ENCODE results near the gene TERC. TPM values are rescaled to one million over a fixed set of nuclear protein-coding genes. Genes with fewer than 3 reads are reported as not detected.

Gene TERC
- total RNA-seq, 4 donors from 2014 or later: 33.2 to 61.7 (median 49.7) TPM

- no peaks in the 10 kb centered on the region for H3K36me3 ChIP-seq
- peak within 1 kb of the TSS; percentile 74 for H3K4me3 ChIP-seq
- H3K27me3 ChIP-seq: no peaks in the 10 kb centered on the region
- no peaks in the 10 kb centered on the region for H3K9me3 ChIP-seq
- DNase-seq (ENCODE audit: low spot score in 2 of 2): peak; percentile 83 to 89
- TF ChIP-seq EP300 (IDR thresholded peaks at IDR 0.05) (no peak), CTCF (IDR thresholded peaks at IDR 0.05) (no peak)
- peaks cover 12% of the 10 kb centered on the region for H3K4me1 ChIP-seq
- 4% methylated on average over 23 of the region's 51 CpGs for WGBS
- peak within 1 kb of the TSS; percentile 91 for H3K27ac ChIP-seq
These were observed 4.7 kb upstream of the TERC start, which contains the start of gene ACTRT3 for GRCh38 chr3:169769287-169770181. Gene ACTRT3, minus strand, starts transcription at chr3:169769561. Its CDS starts 41 bp downstream, at chr3:169769520.

- no peaks in the 10 kb centered on the region for H3K36me3 ChIP-seq
- peak overlapping the region; percentile 88 for H3K4me3 ChIP-seq
- no peaks in the 10 kb centered on the region for H3K27me3 ChIP-seq
- peaks cover 10% of the 10 kb centered on the region for H3K4me1 ChIP-seq
- TF ChIP-seq POLR2AphosphoS5 (IDR thresholded peaks at IDR 0.05) (peak in 1 of 3 donors; percentile 68), CTCF (IDR thresholded peaks at IDR 0.05) (no peak)
- peak; percentile 85 for DNase-seq (ENCODE audit: low spot score in 2 of 2)
- H3K9me3 ChIP-seq: no peaks in the 10 kb centered on the region
- H3K27ac ChIP-seq: peak overlapping the region; percentile 98
- 0% methylated on average over 19 of the region's 46 CpGs for WGBS
These were observed 463 bp downstream of the TERC start for GRCh38 chr3:169764312-169764881.

GRCh38 chr3:169760479-169760878, 4.4 kb downstream of the TERC start:
- Histone ChIP-seq H3K4me1 (peaks cover 10% of the 10 kb centered on the region), H3K36me3 (no peaks in the 10 kb centered on the region), H3K4me3 (no peak overlapping the region), H3K9me3 (no peaks in the 10 kb centered on the region), H3K27ac (no peak overlapping the region), H3K27me3 (no peaks in the 10 kb centered on the region)
- TF ChIP-seq POLR2AphosphoS5 (IDR thresholded peaks at IDR 0.05): no peak
- no peak for TF ChIP-seq CTCF (IDR thresholded peaks at IDR 0.05)
- TF ChIP-seq POLR2A (IDR thresholded peaks at IDR 0.05): no peak
- no peak for TF ChIP-seq EP300 (IDR thresholded peaks at IDR 0.05)
- WGBS: 73% methylated on average over 4 of the region's 4 CpGs
- no peak for DNase-seq (ENCODE audit: low spot score in 2 of 2)

GRCh38 chr3:169759256-169759655, 5.6 kb downstream of the TERC start:
- DNase-seq (ENCODE audit: low spot score in 2 of 2): no peak
- no peak overlapping the region for H3K4me3 ChIP-seq
- 69% methylated on average over 2 of the region's 2 CpGs for WGBS
- H3K36me3 ChIP-seq: no peaks in the 10 kb centered on the region
- H3K9me3 ChIP-seq: no peaks in the 10 kb centered on the region
- H3K27me3 ChIP-seq: peaks cover 5% of the 10 kb centered on the region
- no peak overlapping the region for H3K27ac ChIP-seq
- H3K4me1 ChIP-seq: peaks cover 8% of the 10 kb centered on the region
- TF ChIP-seq POLR2A (IDR thresholded peaks at IDR 0.05) (no peak), POLR2AphosphoS5 (IDR thresholded peaks at IDR 0.05) (no peak), EP300 (IDR thresholded peaks at IDR 0.05) (no peak), CTCF (IDR thresholded peaks at IDR 0.05) (no peak)

- DNase-seq (ENCODE audit: low spot score in 2 of 2): no peak
- Histone ChIP-seq H3K9me3 (no peaks in the 10 kb centered on the region), H3K36me3 (no peaks in the 10 kb centered on the region), H3K27me3 (peaks cover 7% of the 10 kb centered on the region), H3K4me1 (peaks cover 2% of the 10 kb centered on the region), H3K4me3 (no peak overlapping the region), H3K27ac (no peak overlapping the region)
- TF ChIP-seq CTCF (IDR thresholded peaks at IDR 0.05) (no peak), POLR2A (IDR thresholded peaks at IDR 0.05) (no peak), EP300 (IDR thresholded peaks at IDR 0.05) (no peak), POLR2AphosphoS5 (IDR thresholded peaks at IDR 0.05) (no peak)
- WGBS: 69% methylated on average over 5 of the region's 5 CpGs
These were observed 6.4 kb downstream of the TERC start for GRCh38 chr3:169758359-169758994.

Measured in suprapubic skin (tissue), 4 donors.